NOMO-1 treated with DMSO at 0.1 percent for 48 hours (cell line): ENCODE data around the gene P3H3.
"Not testable (repeated sequence)": the region's sequence is repeated elsewhere in the genome, so short reads cannot be mapped to it uniquely, and the experiment has no call there.

Source experiments
- DNase-seq: peaks from one replicate; lab custom pipeline; 2025; ENCODE audit not compliant: unreplicated experiment; lab: John Stamatoyannopoulos, UW

Gene P3H3

DNA sequence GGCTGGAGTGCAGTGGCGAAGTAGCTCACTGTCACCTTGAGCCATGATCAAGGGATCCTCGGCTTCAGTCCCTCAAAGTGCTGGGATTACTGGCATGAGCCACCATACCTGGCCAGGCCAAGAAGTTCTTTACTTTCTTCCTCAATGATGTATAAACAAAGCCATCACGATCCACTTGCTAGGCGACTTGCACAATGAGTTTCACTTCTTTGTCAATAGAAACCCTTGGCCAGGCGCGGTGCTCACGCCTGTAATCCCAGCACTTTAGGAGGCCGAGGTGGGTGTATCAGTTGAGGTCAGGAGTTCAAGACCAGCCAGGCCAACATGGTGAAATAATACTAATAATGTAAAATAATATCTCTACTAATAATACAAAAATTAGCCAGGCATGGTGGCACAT lies 59.3 kb downstream of the P3H3 start:
- DNase-seq: peak; percentile 80

DNA sequence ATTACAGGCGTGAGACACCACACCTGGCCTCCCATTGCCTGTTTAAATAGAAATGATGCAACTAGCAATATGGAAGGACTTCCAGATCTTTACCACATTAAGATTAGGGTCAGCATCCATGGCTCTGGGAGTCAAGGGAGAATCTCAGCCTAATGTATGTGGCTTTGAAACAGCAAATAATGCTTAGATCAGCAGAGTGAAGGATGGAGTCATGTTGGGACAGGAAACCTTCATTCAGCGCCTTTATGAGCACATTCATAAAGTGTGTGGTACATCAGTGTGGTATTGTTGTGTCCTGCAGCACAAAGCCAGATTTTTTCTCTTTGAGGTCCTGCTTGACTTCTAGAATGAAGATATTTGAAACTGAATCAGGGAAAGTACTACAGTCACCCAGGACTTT lies 60.2 kb downstream of the P3H3 start:
- no peak for DNase-seq

DNA sequence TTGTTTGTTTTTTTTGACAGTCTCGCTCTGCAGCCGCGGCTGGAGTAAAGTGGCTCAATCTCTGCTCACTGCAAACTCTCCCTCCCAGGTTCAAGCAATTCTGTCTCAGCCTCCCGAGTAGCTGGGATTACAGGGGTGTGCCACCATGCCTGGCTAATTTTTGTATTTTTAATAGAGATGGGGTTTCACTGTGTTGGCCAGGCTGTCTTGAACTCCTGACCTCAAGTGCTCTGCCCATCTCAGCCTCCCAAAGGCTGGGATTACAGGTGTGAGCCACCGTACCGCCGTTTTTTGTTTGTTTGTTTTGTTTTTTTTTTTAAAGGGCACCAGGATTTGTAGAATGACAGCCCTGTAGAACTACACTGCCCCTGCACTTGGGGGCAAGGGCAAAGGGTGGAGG lies 60.6 kb downstream of the P3H3 start:
- DNase-seq: not testable (repeated sequence)
